ENCODE measurements around the gene CRYAA. TPM values are rescaled to one million over a fixed set of nuclear protein-coding genes. Genes with fewer than 3 reads are reported as not detected.
"Not testable (repeated sequence)": the region's sequence is repeated elsewhere in the genome, so short reads cannot be mapped to it uniquely, and the experiment has no call there.

The CRYAA gene
- polyA plus RNA-seq (ENCODE audit: insufficient read length in 3 of 3), result under 1 TPM in 2 of 3 donors, not detected in 1; 0.16 to 0.50 TPM
- long read RNA-seq, donor 1, result 0 reads
- long read RNA-seq, donor 2, result 0 reads
- long read RNA-seq, donor 3, result 0 reads
- long read RNA-seq, donor 4, result 0 reads
- long read RNA-seq, donor 5, result 0 reads
- long read RNA-seq, donor 6, result 0 reads
- long read RNA-seq, donor 7, result 0 reads
- long read RNA-seq, donor 8, result 0 reads
- long read RNA-seq, donor 9, result 0 reads
- long read RNA-seq, donor 10, result 0 reads
- long read RNA-seq, donor 11, result 0 reads
- long read RNA-seq, donor 12, result 0 reads
- long read RNA-seq, donor 13, result 0 reads
- long read RNA-seq, donor 14, result 0 reads
- long read RNA-seq, donor 15, result 0 reads
- long read RNA-seq, donor 16, result 0 reads

GRCh38 chr21:43168708-43169107 is at the start of gene CRYAA:
TSS of gene CRYAA (plus strand) at chr21:43169008. CDS start at chr21:43169100, 92 bp downstream.
- not testable (repeated sequence) for DNase-seq (ENCODE audit: extremely low read depth in 1 of 11, low read depth in 9 of 11, low spot score in 4 of 11)

GRCh38 chr21:43130094-43130493 is 38.7 kb upstream of the CRYAA start:
- DNase-seq (ENCODE audit: extremely low read depth in 1 of 11, low read depth in 9 of 11, low spot score in 4 of 11), result not testable (repeated sequence)

GRCh38 chr21:43134520-43134919 is 34.3 kb upstream of the CRYAA start:
- DNase-seq (ENCODE audit: extremely low read depth in 1 of 11, low read depth in 9 of 11, low spot score in 4 of 11), result not testable (repeated sequence)

- not testable (repeated sequence) for DNase-seq (ENCODE audit: extremely low read depth in 1 of 11, low read depth in 9 of 11, low spot score in 4 of 11)
Observed at GRCh38 chr21:43138944-43139343, 29.9 kb upstream of the CRYAA start.

- not testable (repeated sequence) for DNase-seq (ENCODE audit: extremely low read depth in 1 of 11, low read depth in 9 of 11, low spot score in 4 of 11)
Observed at GRCh38 chr21:43141407-43141806, 27.4 kb upstream of the CRYAA start.

GRCh38 chr21:43146637-43147036 is 22.2 kb upstream of the CRYAA start:
- not testable (repeated sequence) for DNase-seq (ENCODE audit: extremely low read depth in 1 of 11, low read depth in 9 of 11, low spot score in 4 of 11)

GRCh38 chr21:43147999-43148398 is 20.8 kb upstream of the CRYAA start:
- DNase-seq (ENCODE audit: extremely low read depth in 1 of 11, low read depth in 9 of 11, low spot score in 4 of 11), result not testable (repeated sequence)

GRCh38 chr21:43149344-43149743 is 19.5 kb upstream of the CRYAA start:
- DNase-seq (ENCODE audit: extremely low read depth in 1 of 11, low read depth in 9 of 11, low spot score in 4 of 11), result not testable (repeated sequence)

GRCh38 chr21:43153601-43154000 is 15.2 kb upstream of the CRYAA start:
- not testable (repeated sequence) for DNase-seq (ENCODE audit: extremely low read depth in 1 of 11, low read depth in 9 of 11, low spot score in 4 of 11)

GRCh38 chr21:43159279-43160175 is 9.3 kb upstream of the CRYAA start:
- DNase-seq (ENCODE audit: extremely low read depth in 1 of 11, low read depth in 9 of 11, low spot score in 4 of 11), result not testable (repeated sequence)

- not testable (repeated sequence) for DNase-seq (ENCODE audit: extremely low read depth in 1 of 11, low read depth in 9 of 11, low spot score in 4 of 11)
Observed at GRCh38 chr21:43161826-43162707, 6.7 kb upstream of the CRYAA start.

- DNase-seq (ENCODE audit: extremely low read depth in 1 of 11, low read depth in 9 of 11, low spot score in 4 of 11), result not testable (repeated sequence)
Observed at GRCh38 chr21:43162708-43163205, 6.1 kb upstream of the CRYAA start.

GRCh38 chr21:43164823-43165222 is 4.0 kb upstream of the CRYAA start:
- not testable (repeated sequence) for DNase-seq (ENCODE audit: extremely low read depth in 1 of 11, low read depth in 9 of 11, low spot score in 4 of 11)

- DNase-seq (ENCODE audit: extremely low read depth in 1 of 11, low read depth in 9 of 11, low spot score in 4 of 11), result not testable (repeated sequence)
Observed at GRCh38 chr21:43165734-43166133, 3.1 kb upstream of the CRYAA start.

GRCh38 chr21:43169230-43169886 is 550 bp downstream of the CRYAA start:
- DNase-seq (ENCODE audit: extremely low read depth in 1 of 11, low read depth in 9 of 11, low spot score in 4 of 11), result not testable (repeated sequence)

GRCh38 chr21:43169891-43170290 is 1.1 kb downstream of the CRYAA start:
- not testable (repeated sequence) for DNase-seq (ENCODE audit: extremely low read depth in 1 of 11, low read depth in 9 of 11, low spot score in 4 of 11)

- DNase-seq (ENCODE audit: extremely low read depth in 1 of 11, low read depth in 9 of 11, low spot score in 4 of 11), result not testable (repeated sequence)
Observed at GRCh38 chr21:43172812-43173211, 4.0 kb downstream of the CRYAA start.

- DNase-seq (ENCODE audit: extremely low read depth in 1 of 11, low read depth in 9 of 11, low spot score in 4 of 11), result not testable (repeated sequence)
Observed at GRCh38 chr21:43173438-43173837, 4.6 kb downstream of the CRYAA start.
